ENCODE data around the gene THEMIS2.

THEMIS2 gene

DNA sequence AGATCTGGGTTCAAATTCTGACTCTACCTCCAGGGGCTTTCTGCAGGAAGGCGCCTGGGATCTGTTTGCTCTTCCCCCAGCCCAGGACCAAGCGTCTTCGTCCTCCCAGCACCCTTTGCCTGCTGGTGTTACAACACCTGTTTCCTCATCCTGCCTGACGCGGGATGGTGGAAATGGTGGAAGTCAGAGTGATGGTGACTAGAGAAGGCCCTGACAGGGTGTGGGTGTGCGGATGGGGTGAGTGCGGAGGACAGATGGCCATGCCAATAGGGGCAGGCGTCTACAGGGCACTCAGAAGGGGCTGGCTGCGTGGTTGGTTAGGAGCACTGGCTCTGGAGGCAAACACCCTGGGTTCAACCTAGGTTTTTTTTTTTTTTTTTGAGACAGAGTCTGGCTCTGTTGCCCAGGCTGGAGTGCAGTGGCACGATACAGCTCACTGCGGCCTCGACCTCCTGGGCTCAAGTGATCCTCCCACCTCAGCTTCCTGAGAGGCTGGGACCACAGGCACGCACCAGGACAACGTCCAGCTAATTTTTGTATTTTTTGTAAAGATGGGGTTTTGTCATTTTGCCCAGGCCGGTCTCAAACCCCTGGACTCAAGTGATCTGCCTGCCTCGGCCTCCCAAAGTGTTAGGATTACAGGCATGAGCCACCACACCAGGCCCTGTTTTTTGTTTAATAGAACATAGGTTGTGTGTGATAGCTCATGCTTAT is 1.5 kb downstream of the THEMIS2 start:
- no peaks in the 10 kb centered on the region for H3F3A ChIP-seq (ENCODE audit: insufficient read depth)
- H3K9me3 ChIP-seq (ENCODE audit: insufficient read depth, low read length): no peaks in the 10 kb centered on the region
- TF ChIP-seq CTCF (IDR thresholded peaks at IDR 0.05; ENCODE audit: insufficient read depth, low read length, poor library complexity, severe bottlenecking) (no peak), EZH2phosphoT487 (conservative IDR thresholded peaks at IDR 0.05; ENCODE audit: low read length) (no peak)
- no peaks in the 10 kb centered on the region for H3K36me3 ChIP-seq (ENCODE audit: low read length)
- H3K9me2 ChIP-seq (replicated peaks; ENCODE audit: insufficient read depth, low read length): no peaks in the 10 kb centered on the region
- H3K4me3 ChIP-seq (ENCODE audit: insufficient read depth, low read length, poor library complexity, severe bottlenecking): no peak overlapping the region
- H2AFZ ChIP-seq (ENCODE audit: low read depth, low read length, severe bottlenecking): no peak overlapping the region
- H4K20me1 ChIP-seq (ENCODE audit: low read depth, low read length): no peaks in the 10 kb centered on the region
- no peak overlapping the region for H3K4me2 ChIP-seq (ENCODE audit: low read depth, low read length, poor library complexity, severe bottlenecking)
- H3K27ac ChIP-seq (ENCODE audit: low read depth, low read length): no peak overlapping the region
- no peak overlapping the region for H3K9ac ChIP-seq (ENCODE audit: low read length)
- H3K79me2 ChIP-seq (ENCODE audit: insufficient read depth, low read length): no peaks in the 10 kb centered on the region
- H3K27me3 ChIP-seq (ENCODE audit: low read length): no peaks in the 10 kb centered on the region

- Histone ChIP-seq H3K9me2 (replicated peaks; ENCODE audit: insufficient read depth, low read length) (no peaks in the 10 kb centered on the region), H3K4me2 (ENCODE audit: low read depth, low read length, poor library complexity, severe bottlenecking) (no peak overlapping the region), H3K4me3 (ENCODE audit: insufficient read depth, low read length, poor library complexity, severe bottlenecking) (no peak overlapping the region), H3K9me3 (ENCODE audit: insufficient read depth, low read length) (no peaks in the 10 kb centered on the region), H3K27ac (ENCODE audit: low read depth, low read length) (no peak overlapping the region), H3F3A (ENCODE audit: insufficient read depth) (no peaks in the 10 kb centered on the region), H3K79me2 (ENCODE audit: insufficient read depth, low read length) (no peaks in the 10 kb centered on the region), H4K20me1 (ENCODE audit: low read depth, low read length) (no peaks in the 10 kb centered on the region), H2AFZ (ENCODE audit: low read depth, low read length, severe bottlenecking) (no peak overlapping the region), H3K27me3 (ENCODE audit: low read length) (no peaks in the 10 kb centered on the region), H3K36me3 (ENCODE audit: low read length) (no peaks in the 10 kb centered on the region), H3K9ac (ENCODE audit: low read length) (no peak overlapping the region)
- no peak for TF ChIP-seq EZH2phosphoT487 (conservative IDR thresholded peaks at IDR 0.05; ENCODE audit: low read length)
- TF ChIP-seq CTCF (IDR thresholded peaks at IDR 0.05; ENCODE audit: insufficient read depth, low read length, poor library complexity, severe bottlenecking): no peak
Observed at GRCh38 chr1:27876341-27877114, 4.2 kb downstream of the THEMIS2 start.

GRCh38 chr1:27877115-27877416 is 4.7 kb downstream of the THEMIS2 start:
- no peaks in the 10 kb centered on the region for H3K79me2 ChIP-seq (ENCODE audit: insufficient read depth, low read length)
- H3K4me3 ChIP-seq (ENCODE audit: insufficient read depth, low read length, poor library complexity, severe bottlenecking): no peak overlapping the region
- no peaks in the 10 kb centered on the region for H4K20me1 ChIP-seq (ENCODE audit: low read depth, low read length)
- no peaks in the 10 kb centered on the region for H3K9me2 ChIP-seq (replicated peaks; ENCODE audit: insufficient read depth, low read length)
- no peaks in the 10 kb centered on the region for H3K36me3 ChIP-seq (ENCODE audit: low read length)
- H3K9ac ChIP-seq (ENCODE audit: low read length): no peak overlapping the region
- H3F3A ChIP-seq (ENCODE audit: insufficient read depth): no peaks in the 10 kb centered on the region
- TF ChIP-seq EZH2phosphoT487 (conservative IDR thresholded peaks at IDR 0.05; ENCODE audit: low read length): no peak
- H3K27me3 ChIP-seq (ENCODE audit: low read length): no peaks in the 10 kb centered on the region
- no peak overlapping the region for H2AFZ ChIP-seq (ENCODE audit: low read depth, low read length, severe bottlenecking)
- no peaks in the 10 kb centered on the region for H3K9me3 ChIP-seq (ENCODE audit: insufficient read depth, low read length)
- no peak overlapping the region for H3K27ac ChIP-seq (ENCODE audit: low read depth, low read length)
- H3K4me2 ChIP-seq (ENCODE audit: low read depth, low read length, poor library complexity, severe bottlenecking): no peak overlapping the region

DNA sequence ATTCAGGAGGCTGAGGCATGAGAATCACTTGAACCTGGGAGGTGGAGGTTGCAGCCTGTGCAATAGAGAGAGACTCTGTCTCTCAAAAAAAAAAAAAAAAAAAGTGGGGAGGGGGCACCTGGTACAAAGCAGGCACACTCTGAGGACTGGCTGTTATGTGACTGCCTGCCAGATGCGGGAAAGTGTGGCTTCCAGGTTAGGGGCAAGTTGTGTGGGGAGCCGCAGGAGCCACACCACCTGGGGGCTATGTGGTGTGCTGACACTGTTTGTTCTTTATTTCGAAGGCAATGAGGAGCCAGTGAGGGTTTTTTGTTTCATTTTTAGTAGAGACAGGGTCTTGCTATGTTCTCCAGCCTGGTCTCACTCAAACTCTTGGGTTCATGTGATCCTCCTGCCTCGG is 5.7 kb downstream of the THEMIS2 start:
- no peak overlapping the region for H3K27ac ChIP-seq (ENCODE audit: low read depth, low read length)
- no peak overlapping the region for H2AFZ ChIP-seq (ENCODE audit: low read depth, low read length, severe bottlenecking)
- H3K4me2 ChIP-seq (ENCODE audit: low read depth, low read length, poor library complexity, severe bottlenecking): no peak overlapping the region
- H3K4me3 ChIP-seq (ENCODE audit: insufficient read depth, low read length, poor library complexity, severe bottlenecking): no peak overlapping the region
- no peaks in the 10 kb centered on the region for H3F3A ChIP-seq (ENCODE audit: insufficient read depth)
- H3K9ac ChIP-seq (ENCODE audit: low read length): no peak overlapping the region
- H3K9me2 ChIP-seq (replicated peaks; ENCODE audit: insufficient read depth, low read length): no peaks in the 10 kb centered on the region
- TF ChIP-seq EZH2phosphoT487 (conservative IDR thresholded peaks at IDR 0.05; ENCODE audit: low read length) (no peak), CTCF (IDR thresholded peaks at IDR 0.05; ENCODE audit: insufficient read depth, low read length, poor library complexity, severe bottlenecking) (no peak)
- no peaks in the 10 kb centered on the region for H3K79me2 ChIP-seq (ENCODE audit: insufficient read depth, low read length)
- H3K27me3 ChIP-seq (ENCODE audit: low read length): no peaks in the 10 kb centered on the region
- no peaks in the 10 kb centered on the region for H4K20me1 ChIP-seq (ENCODE audit: low read depth, low read length)
- no peaks in the 10 kb centered on the region for H3K36me3 ChIP-seq (ENCODE audit: low read length)
- H3K9me3 ChIP-seq (ENCODE audit: insufficient read depth, low read length): no peaks in the 10 kb centered on the region

Data from SU-DHL-6 (cell line).